HFF-Myc (cell line): ENCODE results near the gene OR11A1.

Experiments
- DNase-seq: peaks from one replicate; pipeline ENCODE4 v3.0.0-alpha.2; 2011; ENCODE audit warnings: low read depth; ENCODE audit errors: extremely low read depth
- H3K4me3 ChIP-seq: replicated peaks from 2 replicates; pipeline ENCODE4 v1.5.1; 2011; ENCODE audit warnings: low read depth, mild to moderate bottlenecking, control low read depth, low read length
- CTCF ChIP-seq: IDR thresholded peaks from 2 replicates; pipeline ENCODE4 v1.5.1; 2012; ENCODE audit warnings: mild to moderate bottlenecking, low read depth, low read length, control low read depth; ENCODE audit errors: missing control alignments

The OR11A1 gene

GRCh38 chr6:29500594-29500993 lies 43.7 kb upstream of the OR11A1 start:
- DNase-seq = no peak
- no peak overlapping the region for H3K4me3 ChIP-seq
- no peak for TF ChIP-seq CTCF

GRCh38 chr6:29499704-29500103 lies 42.8 kb upstream of the OR11A1 start:
- TF ChIP-seq CTCF = no peak
- no peak for DNase-seq
- H3K4me3 ChIP-seq = no peak overlapping the region

- no peak for TF ChIP-seq CTCF
- H3K4me3 ChIP-seq = no peak overlapping the region
- no peak for DNase-seq
Observed at GRCh38 chr6:29496961-29497360, 40.1 kb upstream of the OR11A1 start.

- no peak for TF ChIP-seq CTCF
- DNase-seq = no peak
- H3K4me3 ChIP-seq = no peak overlapping the region
Observed at GRCh38 chr6:29495571-29495970, 38.7 kb upstream of the OR11A1 start.

- DNase-seq = no peak
- TF ChIP-seq CTCF = no peak
- H3K4me3 ChIP-seq = no peak overlapping the region
Observed at GRCh38 chr6:29494131-29494530, 37.3 kb upstream of the OR11A1 start.

- no peak for TF ChIP-seq CTCF
- no peak overlapping the region for H3K4me3 ChIP-seq
- DNase-seq = no peak
Observed at GRCh38 chr6:29493261-29493660, 36.4 kb upstream of the OR11A1 start.

- DNase-seq = no peak
- no peak for TF ChIP-seq CTCF
- H3K4me3 ChIP-seq = no peak overlapping the region
Observed at GRCh38 chr6:29491574-29491973, 34.7 kb upstream of the OR11A1 start.
